WTC11 (cell line): ENCODE measurements around the gene ANKRD39. TPM values are rescaled to one million over a fixed set of nuclear protein-coding genes. Genes with fewer than 3 reads are reported as not detected.
A peak's percentile ranks its signal among the peaks of the same experiment; 100 is the strongest.

ENCODE experiments used
- microRNA-seq: library from miRNA; unstranded; fragments of <30 nt; microRNA quantifications from one replicate; pipeline ENCODE4 v1.2.0, GENCODE V29; 2022; ENCODE audit warnings: borderline number of aligned reads
- total RNA-seq: library from RNA; stranded (reverse); gene quantifications from 3 replicates; pipeline ENCODE4 v1.2.3, GENCODE V29; 2021

The ANKRD39 gene
- total RNA-seq, 1 experiment from 2014 or later = 17.9 TPM

Small RNA genes lying within 50 kb of the gene (microRNA-seq; reads per million reads assigned to microRNA genes)
- 3.8 reads per million, percentile 6 among the genes with 10 or more reads in this experiment for gene MIR3127

Other genes with a start within 250 kb of the ANKRD39 start
- gene KANSL3, start 219.7 kb downstream of the ANKRD39 start, total RNA-seq = 28.3 to 32.5 TPM (median 29.2 TPM) in 3 replicates
- 1.1 to 1.4 TPM (median 1.1 TPM) in 3 replicates for gene FER1L5, start 215.3 kb downstream of the ANKRD39 start, total RNA-seq
- 13.5 to 18.1 TPM (median 16.5 TPM) in 3 replicates for gene LMAN2L, start 118.0 kb downstream of the ANKRD39 start, total RNA-seq
- 13.9 to 14.3 TPM (median 14.0 TPM) in 3 replicates for gene CNNM4, start 97.1 kb downstream of the ANKRD39 start, total RNA-seq
- gene CNNM3, start 41.7 kb downstream of the ANKRD39 start, total RNA-seq = 34.9 to 36.6 TPM (median 35.2 TPM) in 3 replicates
- gene ANKRD23, start 14.0 kb downstream of the ANKRD39 start, total RNA-seq = 2.5 to 4.1 TPM (median 3.2 TPM) in 3 replicates
- 80.0 to 81.6 TPM (median 80.4 TPM) in 3 replicates for gene SEMA4C, start 12.1 kb upstream of the ANKRD39 start, total RNA-seq
- gene FAM178B, start 128.6 kb upstream of the ANKRD39 start, total RNA-seq = 0.52 to 0.71 TPM (median 0.62 TPM) in 3 replicates
- gene FAHD2B, start 236.9 kb upstream of the ANKRD39 start, total RNA-seq = 45.2 to 49.5 TPM (median 46.4 TPM) in 3 replicates